MCF 10A (cell line): ENCODE measurements around the gene TCF7L2. TPM values are rescaled to one million over a fixed set of nuclear protein-coding genes. Genes with fewer than 3 reads are reported as not detected.

ENCODE experiments used
- BruUV-seq: library from RNA; stranded (reverse); fragments of 400-500 nt; replicated peaks from 2 replicates; lab custom pipeline; 2021; lab: Mats Ljungman, UMichigan
- CTCF ChIA-PET: fragments of 300-600 bp; sonication (Branson Sonifier 250); formaldehyde crosslinking; extraction: SDS; loops from one replicate; lab custom pipeline; 2021; ENCODE audit warnings: antibody characterized with exemption, inconsistent platforms; lab: Yijun Ruan, JAX
- POLR2A ChIA-PET: fragments of 300-600, 350-650 bp; sonication (Branson Sonifier 250); formaldehyde crosslinking; extraction: SDS; loops from one replicate; lab custom pipeline; 2020; ENCODE audit warnings: antibody characterized with exemption, inconsistent platforms; lab: Yijun Ruan, JAX
- DNase-seq: peaks from one replicate; pipeline ENCODE4 v3.0.0-alpha.2; 2018; ENCODE audit not compliant: unreplicated experiment
- H3K27ac Mint-ChIP-seq: one replicate; pipeline ENCODE4 v1.8.0; 2022; ENCODE audit warnings: mild to moderate bottlenecking, low read depth, mixed read lengths; ENCODE audit not compliant: unreplicated experiment
- H3K27me3 Mint-ChIP-seq: one replicate; pipeline ENCODE4 v1.8.0; 2022; ENCODE audit warnings: mixed read lengths; ENCODE audit not compliant: insufficient read depth, unreplicated experiment
- H3K36me3 Mint-ChIP-seq: one replicate; pipeline ENCODE4 v1.8.0; 2022; ENCODE audit warnings: mild to moderate bottlenecking, moderate library complexity, mixed read lengths; ENCODE audit not compliant: insufficient read depth, unreplicated experiment
- H3K4me1 Mint-ChIP-seq: one replicate; pipeline ENCODE4 v1.8.0; 2022; ENCODE audit warnings: mixed read lengths; ENCODE audit not compliant: insufficient read depth, unreplicated experiment
- H3K4me3 Mint-ChIP-seq: one replicate; pipeline ENCODE4 v1.8.0; 2022; ENCODE audit warnings: mild to moderate bottlenecking, moderate library complexity, mixed read lengths; ENCODE audit not compliant: unreplicated experiment
- H3K9me3 Mint-ChIP-seq: one replicate; pipeline ENCODE4 v1.8.0; 2022; ENCODE audit warnings: mixed read lengths; ENCODE audit not compliant: unreplicated experiment
- intact Hi-C: fragments of 100-400 bp; cut with micrococcal nuclease; formaldehyde crosslinking; loops from 2 replicates; pipeline ENCODE4 v1.14.1; 2022
- total RNA-seq: library from RNA; stranded (reverse); gene quantifications from 2 replicates; pipeline ENCODE4 v1.2.3, GENCODE V29; 2022
- TF ChIP-seq, protein P1 (sequence below): fragments of 200-600 bp; IDR thresholded peaks from one replicate; pipeline ENCODE4 v1.8.0; 2022; ENCODE audit warnings: antibody characterized with exemption, mild to moderate bottlenecking; ENCODE audit not compliant: unreplicated experiment

Gene TCF7L2
- total RNA-seq, 1 experiment from 2014 or later, result 25.2 TPM

DNA sequence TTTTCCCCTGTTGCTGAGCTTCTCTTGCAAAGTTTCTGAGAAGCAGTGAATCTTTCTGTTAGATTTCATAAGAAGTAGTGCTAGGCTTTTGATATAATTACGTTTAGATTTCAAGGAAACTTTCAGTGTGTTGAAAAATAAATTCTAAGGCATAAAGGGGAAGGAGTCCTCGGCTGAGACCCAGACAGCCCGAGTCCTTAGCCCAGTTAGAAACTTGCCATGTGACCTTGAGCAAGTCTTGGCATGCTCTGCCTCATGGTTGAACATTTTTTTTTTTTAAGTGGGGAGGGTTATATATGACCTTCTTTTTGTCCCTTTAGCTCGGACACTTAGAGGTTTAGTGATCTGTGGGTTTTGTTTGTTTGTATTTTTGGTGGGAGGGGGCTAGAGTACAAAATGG, 117.5 kb downstream of the TCF7L2 start:
- Mint-ChIP-seq H3K36me3 (peaks cover 13% of the 10 kb centered on the region), H3K4me1 (peaks cover 48% of the 10 kb centered on the region), H3K27me3 (no peaks in the 10 kb centered on the region), H3K27ac (peak overlapping the region; percentile 95), H3K9me3 (no peaks in the 10 kb centered on the region), H3K4me3 (no peak overlapping the region)
- BruUV-seq, result no TSS peak
- peak; percentile 49 for DNase-seq
- intact Hi-C loops, result no loop called here
- TF ChIP-seq, protein P1, sequence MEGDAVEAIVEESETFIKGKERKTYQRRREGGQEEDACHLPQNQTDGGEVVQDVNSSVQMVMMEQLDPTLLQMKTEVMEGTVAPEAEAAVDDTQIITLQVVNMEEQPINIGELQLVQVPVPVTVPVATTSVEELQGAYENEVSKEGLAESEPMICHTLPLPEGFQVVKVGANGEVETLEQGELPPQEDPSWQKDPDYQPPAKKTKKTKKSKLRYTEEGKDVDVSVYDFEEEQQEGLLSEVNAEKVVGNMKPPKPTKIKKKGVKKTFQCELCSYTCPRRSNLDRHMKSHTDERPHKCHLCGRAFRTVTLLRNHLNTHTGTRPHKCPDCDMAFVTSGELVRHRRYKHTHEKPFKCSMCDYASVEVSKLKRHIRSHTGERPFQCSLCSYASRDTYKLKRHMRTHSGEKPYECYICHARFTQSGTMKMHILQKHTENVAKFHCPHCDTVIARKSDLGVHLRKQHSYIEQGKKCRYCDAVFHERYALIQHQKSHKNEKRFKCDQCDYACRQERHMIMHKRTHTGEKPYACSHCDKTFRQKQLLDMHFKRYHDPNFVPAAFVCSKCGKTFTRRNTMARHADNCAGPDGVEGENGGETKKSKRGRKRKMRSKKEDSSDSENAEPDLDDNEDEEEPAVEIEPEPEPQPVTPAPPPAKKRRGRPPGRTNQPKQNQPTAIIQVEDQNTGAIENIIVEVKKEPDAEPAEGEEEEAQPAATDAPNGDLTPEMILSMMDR, result no peak
- ChIA-PET CTCF (interaction anchor here (0.5 to 0.6 kb wide), 3 partner anchors 20 to 499 kb away, joined by 3 to 6 read pairs (median 4); no protein-coding TSS in a partner anchor), POLR2A (interaction anchor here (0.6 to 8.8 kb wide), 10 partner anchors 11 to 112 kb away, joined by 3 to 171 read pairs (median 4); no protein-coding TSS in a partner anchor)

DNA sequence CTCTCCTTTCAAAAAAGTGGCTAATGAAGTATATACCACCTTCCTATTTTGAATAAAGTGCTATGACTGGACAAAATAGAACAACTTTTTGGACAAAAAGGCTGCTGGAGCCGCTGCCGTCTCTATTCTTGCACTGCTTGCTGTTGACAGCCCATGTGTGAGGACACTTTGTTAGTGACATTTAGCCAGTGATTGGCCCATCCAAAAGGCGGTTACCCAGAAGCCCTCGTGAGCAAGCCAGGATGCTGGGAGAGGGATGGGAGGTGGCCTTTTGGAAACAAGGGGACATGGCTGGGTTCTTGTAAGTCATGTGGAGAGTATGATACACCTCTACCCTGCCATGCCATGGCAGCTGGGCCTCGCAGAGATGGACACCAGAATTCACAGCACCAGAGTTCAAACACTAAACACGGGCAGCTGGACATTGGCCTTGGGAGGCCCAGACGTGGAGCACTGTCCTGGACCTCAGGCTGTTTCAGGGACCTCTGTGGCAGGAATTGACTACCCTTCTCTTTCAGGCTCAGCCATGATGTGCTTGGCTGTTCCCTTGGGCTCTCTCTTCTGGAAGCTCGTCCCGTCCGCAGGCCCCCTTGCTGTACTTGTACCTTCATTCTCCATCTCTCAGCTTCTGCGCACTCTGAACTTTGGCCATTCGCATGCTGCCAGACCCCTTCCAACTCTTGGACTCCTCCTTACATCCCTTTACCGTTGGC, 118.3 kb downstream of the TCF7L2 start:
- peaks cover 50% of the 10 kb centered on the region for H3K4me1 Mint-ChIP-seq
- peaks cover 12% of the 10 kb centered on the region for H3K36me3 Mint-ChIP-seq
- intact Hi-C loops, result no loop called here
- TF ChIP-seq, protein P1, result no peak
- no peaks in the 10 kb centered on the region for H3K27me3 Mint-ChIP-seq
- no TSS peak for BruUV-seq
- H3K27ac Mint-ChIP-seq, result peak overlapping the region; percentile 95
- no peaks in the 10 kb centered on the region for H3K9me3 Mint-ChIP-seq
- ChIA-PET CTCF (interaction anchor here (0.5 to 0.9 kb wide), 8 partner anchors 21 to 257 kb away, joined by 3 to 6 read pairs (median 4); no protein-coding TSS in a partner anchor), POLR2A (interaction anchor here (1.3 to 8.8 kb wide), 4 partner anchors 11 to 110 kb away, joined by 3 to 171 read pairs (median 6); no protein-coding TSS in a partner anchor)
- no peak overlapping the region for H3K4me3 Mint-ChIP-seq
- no peak for DNase-seq

DNA sequence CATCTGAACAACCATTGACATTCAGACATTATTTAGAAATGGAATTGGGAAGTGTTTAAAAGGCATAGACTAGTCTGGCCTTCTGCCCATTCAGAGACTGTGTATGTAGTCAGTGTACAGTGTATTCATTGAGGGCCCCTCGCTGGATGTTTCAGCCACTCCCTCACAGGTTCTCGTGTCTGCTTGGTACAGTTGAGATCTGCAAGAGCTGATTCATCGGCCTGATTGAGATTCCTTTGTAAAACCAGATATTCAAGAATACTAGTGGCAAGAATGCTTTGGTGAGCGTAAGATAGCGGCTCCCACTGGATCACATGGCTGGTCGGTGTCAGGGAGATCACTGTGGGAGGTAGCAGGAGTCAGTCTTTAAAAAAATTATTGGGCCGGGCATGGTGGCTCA, 119.5 kb downstream of the TCF7L2 start:
- H3K9me3 Mint-ChIP-seq, result no peaks in the 10 kb centered on the region
- no peaks in the 10 kb centered on the region for H3K27me3 Mint-ChIP-seq
- ChIA-PET POLR2A (interaction anchor here (0.7 to 8.8 kb wide), 3 partner anchors 13 to 115 kb away, joined by 3 to 171 read pairs (median 38); no protein-coding TSS in a partner anchor), CTCF (interaction anchor here (0.9 to 1.8 kb wide), 2 partner anchors 10 to 258 kb away, joined by 3 to 9 read pairs; no protein-coding TSS in a partner anchor)
- DNase-seq, result peak; percentile 49
- peaks cover 16% of the 10 kb centered on the region for H3K36me3 Mint-ChIP-seq
- no TSS peak for BruUV-seq
- intact Hi-C loops, result no loop called here
- TF ChIP-seq, protein P1, result no peak
- H3K4me1 Mint-ChIP-seq, result peaks cover 55% of the 10 kb centered on the region
- peak overlapping the region; percentile 7 for H3K4me3 Mint-ChIP-seq
- H3K27ac Mint-ChIP-seq, result peak overlapping the region; percentile 95

DNA sequence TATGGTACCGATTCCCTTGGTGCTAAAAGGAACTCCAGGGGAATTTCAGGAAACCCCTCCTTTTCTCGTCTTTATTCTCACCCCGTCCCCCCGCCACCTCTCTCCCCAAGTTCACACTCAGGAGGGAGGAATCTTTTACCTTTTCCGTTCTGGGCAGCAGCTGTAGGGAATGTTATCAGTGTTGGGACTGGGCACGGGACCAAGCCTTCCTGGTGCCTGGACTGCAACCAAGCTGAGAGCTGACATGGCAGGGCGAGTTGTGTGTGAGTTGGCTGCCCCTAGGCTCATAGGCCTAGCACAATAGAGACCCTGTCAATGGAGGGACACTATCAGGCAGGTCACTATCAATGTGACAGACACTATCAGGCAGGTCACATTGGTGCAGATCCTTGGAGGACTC, 121.4 kb downstream of the TCF7L2 start:
- Mint-ChIP-seq H3K36me3 (peaks cover 18% of the 10 kb centered on the region), H3K9me3 (no peaks in the 10 kb centered on the region), H3K27me3 (no peaks in the 10 kb centered on the region), H3K4me3 (no peak overlapping the region), H3K4me1 (peaks cover 52% of the 10 kb centered on the region), H3K27ac (peak overlapping the region; percentile 97)
- ChIA-PET POLR2A (interaction anchor here (0.6 to 8.8 kb wide), 6 partner anchors 14 to 624 kb away, joined by 3 to 171 read pairs (median 17); partner anchors contain the start of gene VTI1A), CTCF (interaction anchor here (0.6 kb wide), 1 partner anchor 535 kb away, joined by 3 read pairs; no protein-coding TSS in a partner anchor)
- DNase-seq, result peak; percentile 52
- intact Hi-C loops, result loop anchor here (5.0 kb wide), 1 partner anchor 69 kb away; no protein-coding TSS in a partner anchor
- TF ChIP-seq, protein P1, result no peak
- no TSS peak for BruUV-seq
